Muscle layer of colon (tissue), 2 donors: Measurements from ENCODE around the gene CBLB.

Experiments used
- H3K27ac ChIP-seq: one replicate; pipeline ENCODE4 v1.7.0; 2013; ENCODE audit warnings: low read depth, mild to moderate bottlenecking, low read length, moderate library complexity
- H3K27me3 ChIP-seq, 2 donors: one replicate each; pipeline ENCODE4 v1.7.0; 2013; ENCODE audit warnings: low read length in 2 of 2, mild to moderate bottlenecking in 2 of 2; ENCODE audit not compliant: insufficient read depth in 2 of 2, control insufficient read depth in 1 of 2
- H3K36me3 ChIP-seq: one replicate; pipeline ENCODE4 v1.7.0; 2013; ENCODE audit warnings: mild to moderate bottlenecking, low read length; ENCODE audit not compliant: insufficient read depth
- H3K4me1 ChIP-seq: one replicate; pipeline ENCODE4 v1.7.0; 2013; ENCODE audit warnings: mild to moderate bottlenecking, low read length; ENCODE audit not compliant: insufficient read depth
- H3K4me3 ChIP-seq, 2 donors: one replicate each; pipeline ENCODE4 v1.7.0; 2013; ENCODE audit warnings: low read length in 2 of 2, low read depth in 1 of 2, mild to moderate bottlenecking in 1 of 2, moderate library complexity in 1 of 2
- H3K9ac ChIP-seq: one replicate; pipeline ENCODE4 v1.7.0; 2013; ENCODE audit warnings: low read length
- H3K9me3 ChIP-seq: one replicate; pipeline ENCODE4 v1.7.0; 2013; ENCODE audit warnings: mild to moderate bottlenecking, low read length
- donor health status: abdominal sarcoma.
- donor health status: Adenocarcinoma of cecum.

CBLB gene

GRCh38 chr3:105622169-105622568 lies 246.6 kb downstream of the CBLB start:
- H3K36me3 ChIP-seq: no peaks in the 10 kb centered on the region
- H3K27me3 ChIP-seq: no peaks in the 10 kb centered on the region

GRCh38 chr3:105620236-105620635 lies 248.6 kb downstream of the CBLB start:
- H3K9me3 ChIP-seq: no peaks in the 10 kb centered on the region
- no peak overlapping the region for H3K4me3 ChIP-seq
- no peak overlapping the region for H3K27ac ChIP-seq
- no peaks in the 10 kb centered on the region for H3K27me3 ChIP-seq
- no peaks in the 10 kb centered on the region for H3K36me3 ChIP-seq
- no peaks in the 10 kb centered on the region for H3K4me1 ChIP-seq
- no peak overlapping the region for H3K9ac ChIP-seq

More at GRCh38 chr3:105622169-105622568, 246.6 kb downstream of the CBLB start:
- no peak overlapping the region for H3K9ac ChIP-seq
- H3K9me3 ChIP-seq: no peaks in the 10 kb centered on the region
- H3K4me1 ChIP-seq: no peaks in the 10 kb centered on the region
- no peak overlapping the region for H3K4me3 ChIP-seq
- H3K27ac ChIP-seq: no peak overlapping the region

GRCh38 chr3:105619651-105620050 lies 249.2 kb downstream of the CBLB start:
- Histone ChIP-seq H3K4me1 (no peaks in the 10 kb centered on the region), H3K9ac (no peak overlapping the region), H3K27ac (no peak overlapping the region), H3K9me3 (no peaks in the 10 kb centered on the region), H3K27me3 (no peaks in the 10 kb centered on the region), H3K4me3 (no peak overlapping the region), H3K36me3 (no peaks in the 10 kb centered on the region)

GRCh38 chr3:105618556-105618955 lies 250.3 kb downstream of the CBLB start:
- Histone ChIP-seq H3K27me3 (no peaks in the 10 kb centered on the region), H3K4me3 (no peak overlapping the region), H3K4me1 (no peaks in the 10 kb centered on the region), H3K9ac (no peak overlapping the region), H3K36me3 (no peaks in the 10 kb centered on the region), H3K9me3 (no peaks in the 10 kb centered on the region), H3K27ac (no peak overlapping the region)

GRCh38 chr3:105616374-105617121 lies 252.3 kb downstream of the CBLB start:
- H3K27ac ChIP-seq: no peak overlapping the region
- no peak overlapping the region for H3K4me3 ChIP-seq
- no peaks in the 10 kb centered on the region for H3K27me3 ChIP-seq
- no peaks in the 10 kb centered on the region for H3K4me1 ChIP-seq
- no peak overlapping the region for H3K9ac ChIP-seq
- H3K36me3 ChIP-seq: no peaks in the 10 kb centered on the region
- no peaks in the 10 kb centered on the region for H3K9me3 ChIP-seq

DNA sequence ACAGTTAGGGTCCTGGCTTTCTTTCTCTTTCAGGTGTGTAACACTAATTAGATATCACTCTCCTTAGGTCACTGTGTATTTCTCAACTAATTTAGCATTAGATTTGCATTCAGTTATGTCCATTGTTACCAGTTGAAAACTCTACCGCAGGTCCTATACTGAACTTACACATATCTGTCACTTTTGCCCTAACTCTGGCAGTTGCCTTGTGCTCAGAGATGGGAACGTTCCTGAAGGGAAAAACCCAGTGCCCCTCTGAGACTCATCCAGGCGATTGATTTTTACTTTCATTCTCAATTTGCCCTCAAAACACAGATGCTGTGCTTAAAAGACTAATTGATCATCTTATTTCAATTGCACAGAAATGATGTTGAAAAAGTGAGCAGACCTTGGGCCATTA lies 253.0 kb downstream of the CBLB start:
- no peaks in the 10 kb centered on the region for H3K4me1 ChIP-seq
- H3K9ac ChIP-seq: no peak overlapping the region
- H3K27ac ChIP-seq: no peak overlapping the region
- no peaks in the 10 kb centered on the region for H3K27me3 ChIP-seq
- no peak overlapping the region for H3K4me3 ChIP-seq
- no peaks in the 10 kb centered on the region for H3K36me3 ChIP-seq
- no peaks in the 10 kb centered on the region for H3K9me3 ChIP-seq

GRCh38 chr3:105614288-105615030 lies 254.4 kb downstream of the CBLB start:
- H3K4me1 ChIP-seq: no peaks in the 10 kb centered on the region
- H3K9me3 ChIP-seq: no peaks in the 10 kb centered on the region
- no peaks in the 10 kb centered on the region for H3K27me3 ChIP-seq
- H3K36me3 ChIP-seq: no peaks in the 10 kb centered on the region
- no peak overlapping the region for H3K9ac ChIP-seq
- H3K27ac ChIP-seq: no peak overlapping the region
- no peak overlapping the region for H3K4me3 ChIP-seq

- no peaks in the 10 kb centered on the region for H3K27me3 ChIP-seq
- H3K4me1 ChIP-seq: no peaks in the 10 kb centered on the region
Measured at GRCh38 chr3:105613120-105613519, 255.7 kb downstream of the CBLB start.

GRCh38 chr3:105611304-105612192 lies 257.3 kb downstream of the CBLB start:
- Histone ChIP-seq H3K9me3 (no peaks in the 10 kb centered on the region), H3K27ac (no peak overlapping the region), H3K9ac (no peak overlapping the region), H3K36me3 (no peaks in the 10 kb centered on the region), H3K27me3 (no peaks in the 10 kb centered on the region), H3K4me1 (no peaks in the 10 kb centered on the region), H3K4me3 (no peak overlapping the region)

More at GRCh38 chr3:105613120-105613519, 255.7 kb downstream of the CBLB start:
- Histone ChIP-seq H3K36me3 (no peaks in the 10 kb centered on the region), H3K27ac (no peak overlapping the region), H3K4me3 (no peak overlapping the region), H3K9ac (no peak overlapping the region), H3K9me3 (no peaks in the 10 kb centered on the region)

DNA sequence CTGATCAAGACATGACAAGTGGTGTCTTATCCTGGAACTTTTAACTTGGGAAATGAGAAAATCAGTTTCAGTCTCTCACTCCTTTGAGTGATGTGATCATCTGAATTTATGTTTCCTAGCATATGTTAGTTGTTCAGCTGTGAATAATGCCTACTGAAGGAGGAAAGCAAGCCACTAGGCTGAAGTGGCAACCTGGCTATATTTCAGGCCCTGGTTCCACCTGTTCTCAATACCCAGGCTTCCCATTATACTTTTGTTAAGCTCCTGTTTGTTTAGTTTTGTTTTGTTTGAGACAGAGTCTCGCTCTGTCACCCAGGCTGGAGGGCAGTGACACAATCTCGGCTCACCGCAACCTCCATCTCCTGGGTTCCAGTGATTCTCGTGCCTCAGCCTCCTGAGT lies 258.3 kb downstream of the CBLB start:
- Histone ChIP-seq H3K9me3 (no peaks in the 10 kb centered on the region), H3K4me3 (no peak overlapping the region), H3K4me1 (no peaks in the 10 kb centered on the region), H3K27me3 (no peaks in the 10 kb centered on the region), H3K36me3 (no peaks in the 10 kb centered on the region), H3K9ac (no peak overlapping the region), H3K27ac (no peak overlapping the region)

DNA sequence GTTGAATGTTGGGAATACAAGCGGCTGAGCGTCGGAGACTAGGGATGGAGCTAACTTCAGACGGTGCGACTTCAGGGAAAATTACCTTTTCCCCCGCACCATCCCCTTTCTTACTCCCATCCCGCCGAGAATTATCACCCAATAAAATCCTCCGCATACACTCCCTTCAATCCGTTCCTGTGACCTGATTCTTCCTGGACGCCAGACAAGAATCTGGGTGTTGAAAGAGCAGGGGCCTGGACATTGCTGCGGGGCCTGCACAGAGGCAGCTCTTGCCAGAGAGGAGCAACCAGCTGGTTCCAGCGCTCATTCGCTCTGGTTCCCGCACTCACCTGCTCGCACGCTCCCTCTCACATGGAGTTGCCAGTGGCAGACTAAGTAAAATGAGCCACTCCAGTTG lies 260.2 kb downstream of the CBLB start:
- Histone ChIP-seq H3K36me3 (no peaks in the 10 kb centered on the region), H3K27me3 (no peaks in the 10 kb centered on the region), H3K9ac (no peak overlapping the region), H3K4me3 (no peak overlapping the region), H3K4me1 (no peaks in the 10 kb centered on the region), H3K9me3 (no peaks in the 10 kb centered on the region), H3K27ac (no peak overlapping the region)
